HepG2 (cell line): ENCODE measurements around the gene DDX50. TPM values are rescaled to one million over a fixed set of nuclear protein-coding genes. Genes with fewer than 3 reads are reported as not detected.

Experiments used
- CBX5 ChIP-seq: sonication (generic); formaldehyde crosslinking; IDR thresholded peaks from 2 replicates; pipeline ENCODE4 v1.4.0; 2020; ENCODE audit warnings: missing genetic modification reagents, borderline replicate concordance
- FOXO1 ChIP-seq: sonication (generic); formaldehyde crosslinking; IDR thresholded peaks from 2 replicates; pipeline ENCODE4 v1.4.0; 2020; ENCODE audit warnings: missing genetic modification reagents
- KAT7 ChIP-seq: IDR thresholded peaks from 2 replicates; pipeline ENCODE4 v1.6.1; 2018; ENCODE audit warnings: borderline replicate concordance, missing compliant biosample characterization
- MBNL3 ChIP-seq: fragments of 250-450 bp; sonication (Bioruptor Pico); conservative IDR thresholded peaks from 2 replicates; pipeline ENCODE4 v1.8.0; 2022; ENCODE audit warnings: mild to moderate bottlenecking, inconsistent platforms
- MED1 ChIP-seq: sonication (generic); formaldehyde crosslinking; IDR thresholded peaks from 2 replicates; pipeline ENCODE4 v1.4.0; 2020; ENCODE audit warnings: missing genetic modification reagents
- MIER2 ChIP-seq: IDR thresholded peaks from 2 replicates; pipeline ENCODE4 v1.6.1; 2016; ENCODE audit warnings: missing biosample characterization, missing genetic modification reagents
- PITX1 ChIP-seq: sonication (generic); formaldehyde crosslinking; IDR thresholded peaks from 2 replicates; pipeline ENCODE4 v1.5.1; 2020; ENCODE audit warnings: mild to moderate bottlenecking, missing genetic modification reagents
- POLR2AphosphoS2 ChIP-seq: IDR thresholded peaks from 2 replicates; pipeline ENCODE4 v1.6.1; 2011; ENCODE audit warnings: low read depth, low read length, improper control_type of control experiment
- PRMT3 ChIP-seq: sonication (generic); formaldehyde crosslinking; IDR thresholded peaks from 2 replicates; pipeline ENCODE4 v1.8.1; 2022; ENCODE audit warnings: low read depth, mild to moderate bottlenecking, moderate library complexity, missing genetic modification reagents, borderline replicate concordance
- STAT6 ChIP-seq: sonication (generic); formaldehyde crosslinking; IDR thresholded peaks from 2 replicates; pipeline ENCODE4 v1.4.0; 2020; ENCODE audit warnings: missing genetic modification reagents, mild to moderate bottlenecking, borderline replicate concordance
- SUZ12 ChIP-seq: fragments of 150-350 bp; IDR thresholded peaks from 2 replicates; pipeline ENCODE4 v1.6.1; 2014; ENCODE audit warnings: low read depth, low read length
- TCF7L2 ChIP-seq: IDR thresholded peaks from 2 replicates; pipeline ENCODE4 v1.6.1; 2011; ENCODE audit warnings: mild to moderate bottlenecking, low read depth, low read length, moderate library complexity
- TEAD2 ChIP-seq: sonication (generic); formaldehyde crosslinking; IDR thresholded peaks from 2 replicates; pipeline ENCODE4 v1.9.0; 2021; ENCODE audit warnings: missing genetic modification reagents
- TERF1 ChIP-seq: sonication (generic); formaldehyde crosslinking; IDR thresholded peaks from 2 replicates; pipeline ENCODE4 v1.8.0; 2022; ENCODE audit warnings: mild to moderate bottlenecking, missing genetic modification reagents, moderate library complexity
- THAP9 ChIP-seq: sonication (generic); formaldehyde crosslinking; IDR thresholded peaks from 2 replicates; pipeline ENCODE4; 2020; ENCODE audit warnings: missing genetic modification reagents, mild to moderate bottlenecking, borderline replicate concordance
- ZFP36L2 ChIP-seq: sonication (generic); formaldehyde crosslinking; IDR thresholded peaks from 2 replicates; pipeline ENCODE4 v1.4.0; 2020; ENCODE audit warnings: missing genetic modification reagents
- ZNF20 ChIP-seq: sonication (generic); formaldehyde crosslinking; IDR thresholded peaks from 2 replicates; pipeline ENCODE4 v1.4.0; 2020; ENCODE audit warnings: mild to moderate bottlenecking, moderate library complexity, missing genetic modification reagents
- ZNF235 ChIP-seq: sonication (generic); formaldehyde crosslinking; IDR thresholded peaks from 2 replicates; pipeline ENCODE4 v1.8.1; 2023; ENCODE audit warnings: mild to moderate bottlenecking, missing genetic modification reagents, borderline replicate concordance
- ZNF264 ChIP-seq: sonication (generic); formaldehyde crosslinking; IDR thresholded peaks from 2 replicates; pipeline ENCODE4 v1.4.0; 2020; ENCODE audit warnings: missing genetic modification reagents
- ZNF326 ChIP-seq: sonication (generic); formaldehyde crosslinking; IDR thresholded peaks from 2 replicates; pipeline ENCODE4 v1.4.0; 2020; ENCODE audit warnings: missing genetic modification reagents, borderline replicate concordance
- ZNF598 ChIP-seq: sonication (generic); formaldehyde crosslinking; IDR thresholded peaks from 2 replicates; pipeline ENCODE4 v1.5.1; 2020; ENCODE audit warnings: mild to moderate bottlenecking, missing genetic modification reagents, borderline replicate concordance
- ZNF670 ChIP-seq: sonication (generic); formaldehyde crosslinking; IDR thresholded peaks from 2 replicates; pipeline ENCODE4 v1.8.0; 2022; ENCODE audit warnings: mild to moderate bottlenecking, missing genetic modification reagents, borderline replicate concordance
- ZNF724P ChIP-seq: sonication (generic); formaldehyde crosslinking; IDR thresholded peaks from 2 replicates; pipeline ENCODE4 v1.8.0; 2022; ENCODE audit warnings: missing genetic modification reagents, borderline replicate concordance
- ZNF768 ChIP-seq: sonication (generic); formaldehyde crosslinking; IDR thresholded peaks from 2 replicates; pipeline ENCODE4 v1.4.0; 2020; ENCODE audit warnings: missing genetic modification reagents
- polyA plus RNA-seq, 8 experiments: library from polyadenylated mRNA; depleted of rRNA in 3 of 8; stranded (reverse) in 7 of 8; unstranded in 1 of 8; fragments of >200 nt; fragmentation: Illumina TruSeq in 4 of 8; extraction: Trizol in 4 of 8; gene quantifications; 2 replicates each; pipeline versions ENCODE4 v1.2.1 to v1.2.3, GENCODE V29; 2011 to 2016; ENCODE audit warnings: low read depth in 4 of 8, missing spikeins in 1 of 8, mixed read lengths in 1 of 8; ENCODE audit not compliant: insufficient read depth in 1 of 8
- total RNA-seq, 5 experiments: library from RNA; depleted of rRNA; stranded (reverse); fragments of >200 nt; fragmentation: Illumina TruSeq; extraction: Trizol; gene quantifications; 2 replicates each; pipeline ENCODE4 v1.2.3, GENCODE V29; 2016; ENCODE audit warnings: low read depth in 1 of 5

The DDX50 gene
- total and polyA plus RNA-seq, 2 of the 13 experiments (the other 11 are each of a cell fraction or from before 2014, with no cell fraction given), result 19.0 to 38.2 TPM

DNA sequence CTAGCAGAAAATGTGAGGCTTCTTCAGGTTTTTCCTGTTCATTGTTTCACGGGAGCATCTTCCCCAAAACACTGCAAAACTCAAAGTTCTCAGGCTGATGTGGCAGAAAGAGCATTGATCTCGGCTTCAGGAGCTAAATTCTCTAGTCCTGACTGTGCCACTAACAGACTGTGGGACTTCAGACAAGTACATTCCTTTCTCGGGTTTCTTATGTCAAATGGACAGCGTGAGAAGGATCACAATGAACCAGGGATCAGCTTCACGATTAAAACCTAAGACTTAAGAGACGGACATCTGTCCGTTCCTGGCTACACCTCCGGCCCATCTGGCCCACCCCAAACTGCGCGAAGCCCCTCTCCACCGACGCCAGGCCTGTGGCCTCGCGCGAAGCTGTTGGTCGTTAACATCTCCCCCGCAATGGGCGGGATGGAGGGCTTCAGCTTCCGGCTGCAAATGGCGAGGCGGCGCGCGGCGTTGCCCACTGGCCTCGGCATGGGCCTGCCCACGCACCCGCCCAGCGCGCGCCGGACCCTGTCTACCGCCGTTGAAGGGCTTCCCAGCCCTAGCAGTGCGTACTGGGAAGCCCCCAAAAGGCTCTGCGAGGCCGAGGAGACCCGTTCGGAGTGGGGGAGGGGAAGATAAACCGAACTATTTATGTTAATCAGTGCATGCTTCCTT lies 549 bp upstream of the DDX50 start (continued):
- TF ChIP-seq THAP9 (CRISPR knock-in tag), result peak; percentile 85
- peak; percentile 30; the same call in 1 of the 2 replicates for TF ChIP-seq ZNF670 (CRISPR knock-in tag)
- TF ChIP-seq ZNF235 (CRISPR knock-in tag), result no peak; the same call in 1 of the 2 replicates
- no peak for TF ChIP-seq SUZ12
- TF ChIP-seq ZNF20 (CRISPR knock-in tag), result no peak
- TF ChIP-seq KAT7 (CRISPR knock-in tag), result no peak
- peak; percentile 70; the same call in 1 of the 2 replicates for TF ChIP-seq ZNF598 (CRISPR knock-in tag)
- TF ChIP-seq PITX1 (CRISPR knock-in tag), result no peak
- TF ChIP-seq MIER2 (CRISPR knock-in tag), result peak; percentile 53; the same call in 1 of the 2 replicates
- TF ChIP-seq TERF1 (CRISPR knock-in tag), result no peak
- peak; percentile 70 for TF ChIP-seq ZNF768 (CRISPR knock-in tag)
- TF ChIP-seq CBX5 (CRISPR knock-in tag), result peak; percentile 86; the same call in 1 of the 2 replicates
- peak; percentile 33; the same call in 1 of the 2 replicates for TF ChIP-seq MED1 (CRISPR knock-in tag)
- TF ChIP-seq STAT6, result no peak
- peak; percentile 53; the same call in 1 of the 2 replicates for TF ChIP-seq POLR2AphosphoS2
- TF ChIP-seq MBNL3 (CRISPR knock-in tag), result no peak
- no peak for TF ChIP-seq TCF7L2
- 0 out of 2 replicates have a peak, but pooled peaks have one; percentile 69 for TF ChIP-seq ZNF326 (CRISPR knock-in tag)
- no peak for TF ChIP-seq PRMT3 (CRISPR knock-in tag)
- TF ChIP-seq FOXO1, result peak; percentile 54
- TF ChIP-seq TEAD2 (CRISPR knock-in tag), result peak; percentile 81; the same call in 1 of the 2 replicates
- peak; percentile 51; the same call in 1 of the 2 replicates for TF ChIP-seq ZNF724P (CRISPR knock-in tag)
- TF ChIP-seq ZNF264 (CRISPR knock-in tag), result no peak
- 0 out of 2 replicates have a peak, but pooled peaks have one; percentile 71 for TF ChIP-seq ZFP36L2 (CRISPR knock-in tag)
